Erythroblast (primary cell): ENCODE results near the gene MAP2K3.

Experiments
- DNase-seq, 2 experiments: peaks; one replicate each; lab custom pipeline; 2025; lab: John Stamatoyannopoulos, UW
- GATA1 ChIP-seq: IDR thresholded peaks from 2 replicates; pipeline ENCODE4 v1.6.1; 2011; ENCODE audit warnings: low read depth, mild to moderate bottlenecking, control low read depth, low read length, moderate library complexity
- POLR2A ChIP-seq: IDR thresholded peaks from 2 replicates; pipeline ENCODE4 v1.6.1; 2011; ENCODE audit warnings: mild to moderate bottlenecking, low read length

MAP2K3 gene

GRCh38 chr17:21249086-21249795 lies 35.3 kb upstream of the MAP2K3 start:
- DNase-seq, result no peak
- no peak for TF ChIP-seq GATA1
- TF ChIP-seq POLR2A, result no peak

DNA sequence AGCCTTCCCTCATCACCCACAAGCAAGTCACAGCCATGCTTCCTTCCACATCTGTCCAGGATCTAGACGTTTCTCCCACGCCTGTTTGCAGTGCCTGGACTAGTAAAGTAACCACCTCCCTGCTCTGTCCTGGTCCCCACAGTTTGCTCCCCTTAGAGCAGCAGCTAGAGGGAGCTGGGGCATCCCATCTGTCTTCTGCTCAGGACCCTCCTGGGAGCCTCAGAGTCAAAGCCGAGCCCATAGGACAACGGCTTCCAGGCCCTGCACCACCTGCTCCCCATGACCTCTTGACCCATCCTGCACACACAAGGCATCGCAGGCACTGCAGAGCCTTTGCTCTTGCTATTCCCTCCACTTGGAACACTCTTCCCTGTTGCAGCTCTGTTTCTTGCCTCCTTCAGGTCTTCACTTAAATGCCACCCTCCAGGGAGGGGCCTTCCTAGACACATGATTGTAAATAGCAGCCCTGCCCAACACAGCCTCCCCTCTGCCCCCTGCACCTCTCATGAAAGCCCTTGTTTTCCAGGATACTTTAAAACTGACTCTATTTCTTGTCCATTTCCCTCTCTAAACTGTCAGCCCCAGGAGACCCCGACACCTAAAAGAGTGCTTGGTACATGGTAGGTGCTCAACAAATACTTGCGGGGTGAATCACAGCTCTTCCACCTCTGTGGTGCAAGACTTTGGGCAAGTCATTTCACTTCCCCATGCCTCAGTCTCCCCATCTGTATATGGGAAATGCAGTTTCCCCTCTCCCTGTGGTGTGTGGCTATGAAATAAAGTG lies 34.4 kb upstream of the MAP2K3 start:
- DNase-seq, result no peak
- TF ChIP-seq GATA1, result no peak
- TF ChIP-seq POLR2A, result no peak

DNA sequence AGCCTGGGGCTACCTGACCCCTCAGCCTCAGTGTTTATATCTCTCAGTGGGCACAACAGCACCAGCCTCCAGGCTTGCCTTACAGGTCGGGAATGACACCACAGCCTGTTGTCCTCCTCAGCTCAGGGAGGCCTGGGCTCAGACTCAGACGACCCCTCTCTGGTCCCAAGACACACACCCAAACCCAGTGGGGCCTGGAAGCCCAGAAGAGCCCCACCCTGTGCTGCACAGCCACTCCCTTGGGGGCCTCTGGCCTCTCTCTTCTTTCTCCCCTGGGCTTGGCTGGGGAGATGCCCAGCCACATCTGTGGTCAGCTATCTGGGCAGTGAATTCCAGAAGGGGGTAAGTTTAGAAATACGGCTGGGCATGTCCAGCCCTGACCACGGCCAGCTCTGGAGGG lies 33.7 kb upstream of the MAP2K3 start:
- TF ChIP-seq POLR2A, result no peak
- TF ChIP-seq GATA1, result no peak
- DNase-seq, result no peak

DNA sequence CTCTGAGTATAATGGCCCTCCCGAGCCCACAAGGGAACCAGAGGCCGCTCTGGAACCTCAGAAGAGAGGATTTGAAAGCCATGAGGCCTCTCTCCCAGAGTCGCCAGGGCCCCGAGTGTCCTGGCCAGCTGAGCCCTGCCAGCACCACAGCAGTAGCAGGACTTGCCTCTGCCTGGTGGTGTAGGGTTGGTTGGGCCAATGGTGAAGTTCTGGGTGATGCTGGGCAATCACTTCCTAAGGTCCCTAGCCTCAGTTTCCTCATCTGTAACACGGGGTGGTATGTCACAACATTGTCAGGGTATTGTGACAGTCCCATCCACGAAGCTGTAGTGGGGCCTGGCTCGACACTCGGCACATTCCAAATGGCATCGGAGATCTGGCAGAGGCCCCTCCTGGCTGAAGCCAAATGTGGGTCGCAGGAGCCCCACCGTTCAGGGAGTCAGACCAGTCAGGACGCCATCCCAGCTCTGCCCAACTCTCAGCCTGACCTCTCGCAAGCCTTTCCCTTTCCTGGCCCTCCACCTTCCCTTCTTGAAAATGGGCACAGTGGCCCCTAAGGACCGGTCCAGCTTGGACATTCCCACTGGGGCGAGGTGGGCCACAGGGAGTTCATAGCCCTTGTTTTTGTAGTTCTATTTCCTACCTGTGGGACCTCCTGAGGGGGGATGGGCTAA lies 33.0 kb upstream of the MAP2K3 start:
- DNase-seq, result no peak
- TF ChIP-seq POLR2A (no peak), GATA1 (no peak)

GRCh38 chr17:21252289-21252795 lies 32.2 kb upstream of the MAP2K3 start:
- TF ChIP-seq GATA1 (no peak), POLR2A (no peak)
- no peak for DNase-seq

DNA sequence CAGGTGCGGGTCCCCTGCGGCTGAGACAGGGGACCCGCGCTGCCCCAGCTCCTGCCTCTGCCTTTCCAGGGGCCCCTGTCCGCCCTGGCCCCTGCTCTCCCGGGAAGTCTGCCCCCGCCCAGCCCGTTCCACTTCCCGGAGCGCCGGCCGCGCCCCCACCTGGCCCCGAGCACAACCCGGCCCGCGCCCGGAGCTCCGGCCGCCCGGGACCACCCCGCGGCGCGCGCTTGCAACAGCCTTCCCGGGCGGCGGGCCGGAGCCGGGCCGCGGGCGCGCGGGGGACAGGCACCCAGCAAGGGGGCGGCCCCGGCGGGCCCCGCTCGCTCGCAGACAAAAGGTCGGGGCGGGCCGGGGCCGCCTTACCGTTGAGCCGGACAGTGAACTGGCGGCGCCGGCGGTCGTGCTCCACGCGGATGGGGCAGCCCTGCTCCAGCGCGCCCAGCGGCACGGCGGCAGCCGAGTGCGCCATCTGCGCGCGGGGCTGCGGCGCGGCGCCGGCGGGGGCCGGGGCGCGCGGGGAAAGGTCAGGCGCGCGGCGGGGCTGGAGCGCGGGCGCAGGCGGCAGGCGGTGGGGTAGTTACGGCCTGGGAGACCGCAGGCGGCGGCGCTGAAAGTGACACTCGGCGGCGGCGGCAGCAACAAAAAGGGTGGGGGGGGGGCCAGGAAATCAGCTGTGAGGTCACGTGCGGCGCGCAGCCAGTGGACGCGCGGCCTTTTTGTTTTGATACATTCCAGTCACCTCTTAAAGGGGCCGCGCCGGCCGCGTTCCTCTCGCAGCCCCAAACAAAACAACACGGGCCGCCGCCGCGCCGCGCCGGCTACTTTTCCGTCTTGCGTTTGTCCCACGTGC lies 31.5 kb upstream of the MAP2K3 start, which contains the start of gene NATD1:
NATD1 (minus strand) TSS at position 615 of the 850 bp plus-strand sequence; CDS start at position 469, 146 bp downstream.
- peak; percentile 93 to 94 for DNase-seq
- TF ChIP-seq GATA1 (no peak), POLR2A (peak; percentile 54)

- TF ChIP-seq GATA1 (no peak), POLR2A (peak; percentile 40)
These were observed 30.7 kb upstream of the MAP2K3 start for GRCh38 chr17:21253646-21254441.

DNA sequence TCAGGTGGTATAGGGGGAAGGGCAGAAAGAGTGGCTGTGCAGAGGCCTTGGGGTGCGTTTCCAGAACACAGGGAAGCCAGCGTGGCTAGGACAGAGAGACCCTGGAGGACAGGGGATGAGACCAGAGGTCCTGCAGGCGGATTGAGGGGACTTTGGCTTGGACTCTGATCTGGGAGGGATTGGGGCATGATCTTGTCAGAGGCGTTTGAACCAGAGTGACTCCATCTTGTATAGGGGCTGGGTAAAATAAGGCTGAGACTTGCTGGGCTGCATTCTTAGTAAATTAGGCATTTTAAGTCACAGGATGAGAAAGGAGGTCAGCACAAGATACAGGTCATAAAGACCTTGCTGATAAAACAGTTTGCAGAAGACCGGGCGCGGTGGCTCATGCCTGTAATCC lies 25.9 kb upstream of the MAP2K3 start:
- DNase-seq, result no peak
- TF ChIP-seq GATA1, result no peak
- TF ChIP-seq POLR2A, result no peak

More at GRCh38 chr17:21253646-21254441, 30.7 kb upstream of the MAP2K3 start:
- no peak for DNase-seq

GRCh38 chr17:21262259-21262993 lies 22.1 kb upstream of the MAP2K3 start:
- DNase-seq, result no peak
- no peak for TF ChIP-seq GATA1
- TF ChIP-seq POLR2A, result no peak

DNA sequence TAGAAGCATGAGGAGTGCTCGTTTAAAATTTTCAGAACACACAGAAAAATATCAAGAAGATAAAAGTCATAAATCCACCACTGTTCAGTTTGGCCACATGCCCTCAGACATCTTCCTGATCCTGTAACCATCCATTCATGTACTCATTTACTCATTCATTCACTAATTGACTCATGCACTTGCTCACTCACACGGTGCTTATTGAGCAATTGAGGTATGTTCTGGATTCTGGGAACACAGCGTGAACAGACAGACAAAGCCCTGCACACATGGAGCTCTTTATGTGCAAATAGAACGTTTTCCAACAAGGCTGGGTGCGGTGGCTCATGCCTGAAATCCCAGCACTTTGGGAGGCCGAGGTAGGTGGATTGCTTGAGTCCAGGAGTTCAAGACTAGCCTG lies 21.1 kb upstream of the MAP2K3 start:
- no peak for DNase-seq
- TF ChIP-seq POLR2A (no peak), GATA1 (no peak)

DNA sequence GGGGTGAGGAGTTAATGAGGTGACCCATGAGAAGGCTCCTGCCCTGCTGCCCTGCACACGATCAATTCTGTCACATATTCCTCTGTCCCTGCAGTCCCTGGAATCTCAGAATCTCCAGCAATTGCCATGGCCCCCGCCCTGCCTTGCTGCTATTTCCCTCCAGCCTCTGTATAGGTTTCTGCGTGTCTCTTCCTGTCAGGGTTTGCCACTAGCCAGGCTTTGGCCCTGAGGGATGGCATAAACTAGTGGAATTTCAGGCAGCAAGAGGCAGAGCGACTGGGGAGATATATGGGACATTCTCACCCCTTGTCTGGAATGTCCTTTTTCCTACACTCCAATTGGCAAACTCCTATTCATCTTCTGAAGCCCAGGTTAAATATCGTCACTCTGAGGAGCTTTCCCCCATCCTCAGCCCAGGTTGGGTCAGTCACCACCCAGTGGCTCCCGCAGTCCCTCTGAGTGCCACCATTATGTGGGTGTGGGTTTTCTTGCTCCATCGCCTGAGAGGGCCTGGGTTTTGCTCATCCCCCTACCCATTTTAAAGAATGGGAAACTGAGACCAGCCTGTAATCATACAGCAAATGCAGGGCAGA lies 15.8 kb upstream of the MAP2K3 start:
- TF ChIP-seq POLR2A (no peak), GATA1 (no peak)
- no peak for DNase-seq
